Brain microvascular endothelial cell (primary cell): ENCODE results near the gene ABCA7.

ENCODE experiments used
- DNase-seq: peaks from one replicate; pipeline ENCODE4 v3.0.0-alpha.2; 2020
- H3K27ac ChIP-seq: fragments of 250-450 bp; sonication (Bioruptor Pico); 2 replicates; pipeline ENCODE4 v1.5.1; 2020; ENCODE audit warnings: mild to moderate bottlenecking, moderate library complexity
- H3K27me3 ChIP-seq: fragments of 250-450 bp; sonication (Bioruptor Pico); replicated peaks from 2 replicates; pipeline ENCODE4 v1.5.1; 2020; ENCODE audit warnings: mild to moderate bottlenecking
- H3K36me3 ChIP-seq: fragments of 250-450 bp; sonication (Bioruptor Pico); replicated peaks from 2 replicates; pipeline ENCODE4 v1.5.1; 2020; ENCODE audit warnings: mild to moderate bottlenecking
- H3K4me3 ChIP-seq: 2 replicates; pipeline ENCODE4 v1.5.1; 2011; ENCODE audit warnings: low read depth, mild to moderate bottlenecking, control low read depth, low read length, moderate library complexity
- in situ Hi-C: cut with HindIII; loops from 2 replicates; pipeline ENCODE4 v1.10.0; 2017; ENCODE audit warnings: low sequenced_read_pairs, low pct_ligation_motif_present
- TF ChIP-seq, protein P1 (sequence below): IDR thresholded peaks from 2 replicates; pipeline ENCODE4 v1.5.1; 2011; ENCODE audit warnings: low read depth, mild to moderate bottlenecking, moderate library complexity, low read length, control low read depth, inconsistent platforms; ENCODE audit errors: missing control alignments

ABCA7 gene

DNA sequence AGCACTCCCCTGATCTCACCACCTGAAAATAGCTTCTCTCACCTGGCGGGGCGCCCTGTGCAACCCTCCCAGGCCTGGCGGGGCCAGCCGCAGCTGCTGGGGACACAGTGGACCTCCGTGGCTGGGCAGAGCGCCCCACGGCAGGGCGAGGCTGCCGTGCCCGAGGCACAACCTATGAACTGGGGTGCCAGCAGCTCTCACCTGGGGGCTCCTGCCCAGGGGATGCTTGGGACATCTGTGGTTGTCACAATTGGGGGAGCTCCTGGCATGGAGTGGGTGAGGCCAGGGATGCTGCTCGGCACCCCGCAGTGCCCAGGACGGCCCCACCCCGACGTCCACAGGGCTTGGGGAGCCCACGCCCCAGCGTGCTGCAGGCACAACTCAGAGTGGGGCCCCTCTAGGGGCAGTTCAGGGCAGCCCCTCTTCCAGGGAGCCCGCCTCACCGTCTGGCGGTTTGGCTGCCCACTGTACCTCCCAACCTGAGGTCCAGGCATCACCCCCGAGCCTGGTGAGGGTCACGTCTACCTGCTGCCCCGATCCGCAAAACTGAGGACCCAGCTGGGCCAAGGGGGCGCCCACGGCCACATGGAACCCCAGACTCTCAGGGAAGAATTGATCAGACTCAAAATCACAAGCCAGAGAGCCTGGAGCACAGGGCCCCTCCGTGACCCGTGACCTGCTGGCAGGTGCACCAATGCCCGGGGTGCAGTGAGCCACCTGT, 24.7 kb upstream of the ABCA7 start:
- Histone ChIP-seq H3K36me3 (peaks cover 23% of the 10 kb centered on the region), H3K27ac (no peak overlapping the region), H3K4me3 (no peak overlapping the region), H3K27me3 (no peaks in the 10 kb centered on the region)
- no peak for DNase-seq
- in situ Hi-C loops, result no loop called here
- TF ChIP-seq, protein P1, sequence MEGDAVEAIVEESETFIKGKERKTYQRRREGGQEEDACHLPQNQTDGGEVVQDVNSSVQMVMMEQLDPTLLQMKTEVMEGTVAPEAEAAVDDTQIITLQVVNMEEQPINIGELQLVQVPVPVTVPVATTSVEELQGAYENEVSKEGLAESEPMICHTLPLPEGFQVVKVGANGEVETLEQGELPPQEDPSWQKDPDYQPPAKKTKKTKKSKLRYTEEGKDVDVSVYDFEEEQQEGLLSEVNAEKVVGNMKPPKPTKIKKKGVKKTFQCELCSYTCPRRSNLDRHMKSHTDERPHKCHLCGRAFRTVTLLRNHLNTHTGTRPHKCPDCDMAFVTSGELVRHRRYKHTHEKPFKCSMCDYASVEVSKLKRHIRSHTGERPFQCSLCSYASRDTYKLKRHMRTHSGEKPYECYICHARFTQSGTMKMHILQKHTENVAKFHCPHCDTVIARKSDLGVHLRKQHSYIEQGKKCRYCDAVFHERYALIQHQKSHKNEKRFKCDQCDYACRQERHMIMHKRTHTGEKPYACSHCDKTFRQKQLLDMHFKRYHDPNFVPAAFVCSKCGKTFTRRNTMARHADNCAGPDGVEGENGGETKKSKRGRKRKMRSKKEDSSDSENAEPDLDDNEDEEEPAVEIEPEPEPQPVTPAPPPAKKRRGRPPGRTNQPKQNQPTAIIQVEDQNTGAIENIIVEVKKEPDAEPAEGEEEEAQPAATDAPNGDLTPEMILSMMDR, result no peak

DNA sequence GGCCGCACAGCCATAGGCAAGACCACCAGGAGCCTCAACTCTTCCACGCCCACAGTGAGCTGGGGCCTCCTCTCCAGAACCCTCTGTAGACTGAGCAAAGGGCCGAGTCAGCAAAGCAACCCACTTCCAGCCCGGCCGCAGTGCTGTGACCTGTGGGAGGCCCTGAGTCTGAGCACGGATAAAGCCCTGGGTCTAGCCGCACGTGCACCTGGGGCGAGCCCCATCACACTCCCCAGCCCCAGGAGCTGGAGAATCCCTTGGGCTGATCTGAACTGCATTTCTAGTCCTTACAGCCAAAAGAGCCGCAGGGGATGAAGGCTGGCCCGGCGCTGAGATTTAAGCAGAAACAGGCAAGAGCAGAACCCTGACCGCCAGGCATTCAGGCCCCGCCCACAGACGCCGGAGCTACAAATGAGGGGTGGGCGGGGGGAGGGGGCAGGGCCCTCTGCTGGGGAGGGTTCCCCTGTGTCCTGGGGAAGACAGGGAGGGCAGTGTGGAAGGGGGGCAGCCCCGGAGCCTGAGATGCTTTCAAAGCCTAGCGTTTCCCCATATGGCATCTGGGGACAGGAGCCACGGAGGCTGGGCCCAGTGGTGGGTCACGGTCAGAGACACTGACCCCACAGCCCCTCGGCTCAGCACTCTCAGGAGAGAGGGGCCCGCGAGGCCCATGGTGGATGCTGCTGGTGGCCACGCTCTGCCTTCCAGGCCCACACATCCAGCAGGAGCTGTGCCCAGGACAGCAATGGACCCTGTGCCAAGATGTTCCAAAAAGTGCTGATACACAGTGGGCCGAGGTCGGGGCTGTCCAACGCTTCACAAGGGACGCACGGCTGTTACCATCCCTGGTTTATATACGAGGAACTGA, 23.9 kb upstream of the ABCA7 start:
- DNase-seq, result no peak
- Histone ChIP-seq H3K27me3 (no peaks in the 10 kb centered on the region), H3K27ac (peak overlapping the region; percentile 40), H3K4me3 (no peak overlapping the region), H3K36me3 (peaks cover 16% of the 10 kb centered on the region)
- TF ChIP-seq, protein P1, result no peak
- in situ Hi-C loops, result no loop called here

DNA sequence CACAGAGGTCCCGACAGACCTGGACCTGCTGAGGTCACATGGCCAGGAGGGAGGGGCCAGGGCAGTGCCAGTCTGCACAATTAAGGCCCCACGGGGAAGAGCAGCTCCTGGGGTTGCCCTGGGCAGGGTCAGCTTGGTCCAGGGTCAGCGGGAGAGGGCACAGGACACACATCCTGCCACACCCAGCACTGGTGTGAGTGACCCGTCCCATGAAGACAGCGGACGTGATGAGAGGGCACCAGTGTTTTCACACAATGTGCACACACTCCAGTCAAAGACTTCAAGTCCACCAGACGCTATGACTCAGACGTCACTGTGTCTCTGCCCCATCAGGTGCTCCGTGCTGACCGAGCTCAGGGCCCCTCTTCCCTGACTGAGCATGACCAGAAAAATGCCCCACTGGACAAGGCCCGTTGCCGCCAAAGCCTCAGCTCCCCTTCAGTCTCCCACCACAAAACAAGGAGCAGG, 23.2 kb upstream of the ABCA7 start:
- H3K27me3 ChIP-seq, result no peaks in the 10 kb centered on the region
- peak; percentile 59 for DNase-seq
- H3K27ac ChIP-seq, result peak overlapping the region; percentile 40
- TF ChIP-seq, protein P1, result no peak
- peak overlapping the region; percentile 12 for H3K4me3 ChIP-seq
- in situ Hi-C loops, result no loop called here
- peaks cover 13% of the 10 kb centered on the region for H3K36me3 ChIP-seq

DNA sequence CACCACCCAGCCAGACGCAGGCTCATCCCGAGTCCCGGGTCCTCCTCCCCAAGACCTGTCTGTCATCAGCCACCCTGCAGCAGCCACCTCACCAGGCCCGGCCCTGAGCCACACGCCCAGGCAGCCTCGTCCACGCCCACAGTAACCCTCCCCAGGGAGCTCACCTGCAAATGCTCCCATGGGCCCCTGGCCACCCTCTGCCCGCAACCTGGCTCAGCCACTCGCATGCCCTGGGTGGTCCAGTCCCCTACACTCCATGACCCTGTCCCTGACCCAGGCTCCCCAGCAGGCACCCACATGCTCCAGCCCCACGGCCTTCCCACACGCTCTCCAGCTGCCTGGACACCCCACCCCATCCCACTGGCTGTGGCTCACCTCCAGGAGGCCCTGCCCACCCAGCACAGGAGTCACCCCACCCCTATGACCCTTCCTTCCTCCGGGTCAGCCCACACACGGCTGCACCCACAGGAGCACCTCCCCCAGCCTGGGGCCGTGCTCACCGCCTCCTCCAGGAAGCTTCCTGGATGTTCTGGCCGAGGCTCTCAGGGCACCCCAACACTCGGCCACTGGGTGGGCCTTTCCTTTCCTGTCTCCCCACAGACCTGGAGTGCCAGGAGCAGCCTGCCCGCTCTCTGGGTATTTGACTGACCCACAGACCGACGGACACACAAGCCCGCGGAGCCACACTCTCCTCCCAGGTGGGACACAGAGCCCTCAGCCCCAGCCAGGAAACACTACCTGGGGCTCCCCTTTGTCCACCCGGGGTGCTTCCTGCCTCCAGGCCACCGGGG, 22.6 kb upstream of the ABCA7 start:
- Histone ChIP-seq H3K27me3 (no peaks in the 10 kb centered on the region), H3K36me3 (peaks cover 7% of the 10 kb centered on the region), H3K27ac (peak overlapping the region; percentile 40), H3K4me3 (peak overlapping the region; percentile 12)
- TF ChIP-seq, protein P1, result no peak
- in situ Hi-C loops, result no loop called here
- DNase-seq, result no peak

DNA sequence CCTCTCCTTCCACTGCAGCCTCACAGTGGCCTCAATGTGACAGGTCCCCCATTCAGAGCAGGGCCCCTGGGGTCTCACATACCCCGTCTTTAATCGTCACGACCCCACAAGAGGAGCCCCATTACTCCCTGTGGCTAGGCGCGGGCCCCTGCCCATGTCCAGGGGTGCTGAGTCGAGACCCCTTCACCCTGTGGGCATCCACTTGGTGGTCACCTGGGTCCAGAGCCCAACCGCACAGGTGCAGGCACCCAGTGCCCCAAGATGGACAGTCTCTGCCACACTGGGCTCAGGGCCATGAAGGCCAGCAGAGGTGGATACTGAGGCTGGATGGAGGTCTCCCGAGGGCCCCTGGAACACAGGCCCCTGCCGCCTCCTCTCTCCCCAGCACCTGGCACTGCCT, 22.0 kb upstream of the ABCA7 start:
- in situ Hi-C loops, result no loop called here
- H3K27ac ChIP-seq, result no peak overlapping the region
- no peak overlapping the region for H3K4me3 ChIP-seq
- TF ChIP-seq, protein P1, result no peak
- DNase-seq, result no peak
- H3K36me3 ChIP-seq, result peaks cover 4% of the 10 kb centered on the region
- H3K27me3 ChIP-seq, result no peaks in the 10 kb centered on the region
